Keratinocyte (primary cell): ENCODE results near the gene ALDH4A1.

Source experiments
- EZH2 ChIP-seq: IDR thresholded peaks from one replicate; pipeline ENCODE4 v1.6.1; 2012; ENCODE audit warnings: inconsistent platforms, mild to moderate bottlenecking, low read length, moderate library complexity
- TF ChIP-seq, protein P1 (sequence below), 3 experiments: IDR thresholded peaks in 1 of 3; conservative IDR thresholded peaks in 1 of 3; optimal IDR thresholded peaks in 1 of 3; 2 replicates in 2 of 3; 3 replicates in 1 of 3; pipeline versions ENCODE3 to v1.5.1; 2011; ENCODE audit warnings: low read length in 3 of 3, mild to moderate bottlenecking in 3 of 3, moderate library complexity in 2 of 3, control low read depth in 1 of 3, inconsistent platforms in 1 of 3; ENCODE audit not compliant: insufficient read depth in 2 of 3; ENCODE audit errors: extremely low read depth in 1 of 3

DNA sequence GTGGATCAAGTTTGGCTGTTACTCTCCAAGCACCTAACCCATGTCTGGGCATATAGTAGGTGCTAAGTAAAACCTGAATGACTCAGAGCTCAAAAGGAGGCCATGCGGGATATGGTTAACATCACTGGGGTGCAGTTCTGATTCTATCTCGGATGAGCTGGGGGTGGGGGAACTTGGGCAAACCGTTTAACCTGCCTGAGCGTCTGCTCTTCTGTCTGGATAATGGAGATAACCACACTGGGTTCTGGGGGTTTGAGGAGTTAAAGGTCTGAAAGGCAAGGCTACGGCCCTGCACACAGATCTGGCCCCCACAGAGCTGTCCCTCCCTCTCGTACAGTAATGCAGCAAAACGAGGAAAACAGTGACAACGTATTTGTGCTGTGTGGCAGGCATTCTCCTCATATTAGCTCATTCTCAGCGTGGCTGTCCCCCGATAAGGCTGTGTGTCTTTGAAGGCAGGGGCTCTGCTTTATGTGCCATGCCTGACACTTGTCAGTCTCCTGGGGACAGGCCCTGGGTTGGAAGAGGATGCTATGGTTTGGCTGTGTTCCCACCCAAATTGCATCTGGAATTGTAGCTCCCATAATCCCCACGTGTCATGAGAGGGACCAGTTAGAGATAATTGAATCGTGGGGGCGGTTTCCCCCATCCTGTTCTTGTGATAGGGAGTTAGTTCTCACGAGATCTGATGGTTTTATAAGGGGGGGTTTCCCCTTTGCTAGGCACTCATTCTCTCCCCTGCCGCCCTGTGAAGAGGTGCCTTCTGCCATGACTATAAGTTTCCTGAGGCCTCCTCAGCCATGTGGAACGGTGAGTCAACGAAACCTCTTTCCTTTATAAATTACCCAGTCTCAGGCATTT is 6.8 kb upstream of the ALDH4A1 start:
- TF ChIP-seq, protein P1, sequence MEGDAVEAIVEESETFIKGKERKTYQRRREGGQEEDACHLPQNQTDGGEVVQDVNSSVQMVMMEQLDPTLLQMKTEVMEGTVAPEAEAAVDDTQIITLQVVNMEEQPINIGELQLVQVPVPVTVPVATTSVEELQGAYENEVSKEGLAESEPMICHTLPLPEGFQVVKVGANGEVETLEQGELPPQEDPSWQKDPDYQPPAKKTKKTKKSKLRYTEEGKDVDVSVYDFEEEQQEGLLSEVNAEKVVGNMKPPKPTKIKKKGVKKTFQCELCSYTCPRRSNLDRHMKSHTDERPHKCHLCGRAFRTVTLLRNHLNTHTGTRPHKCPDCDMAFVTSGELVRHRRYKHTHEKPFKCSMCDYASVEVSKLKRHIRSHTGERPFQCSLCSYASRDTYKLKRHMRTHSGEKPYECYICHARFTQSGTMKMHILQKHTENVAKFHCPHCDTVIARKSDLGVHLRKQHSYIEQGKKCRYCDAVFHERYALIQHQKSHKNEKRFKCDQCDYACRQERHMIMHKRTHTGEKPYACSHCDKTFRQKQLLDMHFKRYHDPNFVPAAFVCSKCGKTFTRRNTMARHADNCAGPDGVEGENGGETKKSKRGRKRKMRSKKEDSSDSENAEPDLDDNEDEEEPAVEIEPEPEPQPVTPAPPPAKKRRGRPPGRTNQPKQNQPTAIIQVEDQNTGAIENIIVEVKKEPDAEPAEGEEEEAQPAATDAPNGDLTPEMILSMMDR (optimal IDR thresholded peaks at IDR 0.05 in 1 of 3, IDR thresholded peaks at IDR 0.05 in 1 of 3, conservative IDR thresholded peaks at IDR 0.05 in 1 of 3; ENCODE audit: extremely low read depth in 1 of 3, insufficient read depth in 2 of 3, low read length in 3 of 3) = no peak
- no peak for TF ChIP-seq EZH2
